Umbilical cord (tissue), 2 donors: ENCODE results near the gene RBM15B. TPM values are rescaled to one million over a fixed set of nuclear protein-coding genes. Genes with fewer than 3 reads are reported as not detected.

ENCODE experiments used
- DNase-seq: peaks from one replicate; pipeline ENCODE4 v3.0.0-alpha.2; 2015; ENCODE audit warnings: low spot score
- total RNA-seq: library from RNA; depleted of rRNA; stranded (reverse); fragments of >200 nt; gene quantifications from one replicate; pipeline ENCODE4 v1.2.3, GENCODE V29; 2014; ENCODE audit warnings: low replicate concordance; ENCODE audit not compliant: insufficient read depth

Gene RBM15B
- total RNA-seq, 1 donor from 2014 or later, result 14.7 TPM

DNA sequence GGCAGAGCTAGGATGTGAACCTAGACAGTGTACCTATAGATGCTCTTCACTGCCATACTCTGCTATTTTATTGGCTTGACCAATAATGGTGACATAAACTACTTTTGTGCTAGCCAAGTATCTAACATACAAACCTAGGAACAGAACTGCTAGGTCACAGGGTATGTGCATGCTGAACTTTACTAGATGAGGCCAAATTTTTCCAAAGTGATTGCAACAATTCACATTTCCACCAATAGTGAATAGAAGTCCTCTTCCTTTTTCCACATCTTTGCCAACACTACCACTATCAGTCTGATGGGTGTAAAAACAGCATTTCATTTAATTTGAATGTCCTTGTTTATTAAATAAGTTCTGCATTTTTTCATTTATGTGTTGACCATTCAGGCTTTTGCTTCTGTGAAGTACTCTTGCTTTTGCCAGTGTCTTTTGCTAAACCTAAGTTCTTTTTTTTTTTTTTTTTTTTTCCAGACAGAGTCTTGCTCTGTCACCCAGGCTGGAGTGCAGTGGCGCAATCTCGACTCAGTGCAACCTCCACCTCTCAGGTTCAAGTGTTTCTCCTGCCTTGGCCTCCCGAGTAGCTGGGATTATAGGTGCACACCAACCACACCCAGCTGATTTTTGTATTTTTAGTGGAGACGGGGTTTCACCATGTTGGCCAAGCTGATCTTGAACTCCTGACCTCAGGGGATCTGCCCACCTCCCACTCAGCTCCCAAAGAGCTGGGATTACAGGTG is 54.6 kb downstream of the RBM15B start:
- no peak for DNase-seq

Other genes starting within 250 kb of the RBM15B start
- 64.5 TPM for gene MANF, start 6.0 kb upstream of the RBM15B start, total RNA-seq
- 9.6 TPM for gene DCAF1, start 108.7 kb downstream of the RBM15B start, total RNA-seq
- gene RAD54L2, start 147.4 kb downstream of the RBM15B start, total RNA-seq, result 39.0 TPM